ENCODE measurements around the gene PLPP7.
"Not testable (repeated sequence)": the region's sequence is repeated elsewhere in the genome, so short reads cannot be mapped to it uniquely, and the experiment has no call there.

PLPP7 gene

GRCh38 chr9:131307974-131308373 is 18.5 kb downstream of the PLPP7 start:
- DNase-seq: no peak

- no peak for DNase-seq
Observed at GRCh38 chr9:131308452-131308851, 18.9 kb downstream of the PLPP7 start.

- no peak for DNase-seq
Observed at GRCh38 chr9:131308906-131309529, 19.5 kb downstream of the PLPP7 start.

- no peak for DNase-seq
Observed at GRCh38 chr9:131309530-131310276, 20.2 kb downstream of the PLPP7 start.

- no peak for DNase-seq
Observed at GRCh38 chr9:131310833-131311554, 21.5 kb downstream of the PLPP7 start.

- DNase-seq: no peak
Observed at GRCh38 chr9:131312246-131312645, 22.7 kb downstream of the PLPP7 start.

- peak; percentile 30 for DNase-seq
Observed at GRCh38 chr9:131312822-131313770, 23.6 kb downstream of the PLPP7 start.

- no peak for DNase-seq
Observed at GRCh38 chr9:131318231-131319085, 28.9 kb downstream of the PLPP7 start.

GRCh38 chr9:131319486-131319885 is 30.0 kb downstream of the PLPP7 start:
- no peak for DNase-seq

GRCh38 chr9:131320031-131320685 is 30.6 kb downstream of the PLPP7 start:
- no peak for DNase-seq

GRCh38 chr9:131323629-131324028 is 34.1 kb downstream of the PLPP7 start:
- DNase-seq: no peak

GRCh38 chr9:131324736-131325679 is 35.5 kb downstream of the PLPP7 start:
- DNase-seq: no peak

GRCh38 chr9:131329241-131329641 is 39.7 kb downstream of the PLPP7 start:
- DNase-seq: no peak

GRCh38 chr9:131330814-131331600 is 41.5 kb downstream of the PLPP7 start:
- DNase-seq: peak; percentile 99

GRCh38 chr9:131331996-131332395 is 42.5 kb downstream of the PLPP7 start:
- DNase-seq: not testable (repeated sequence)

GRCh38 chr9:131333771-131334628 is 44.5 kb downstream of the PLPP7 start:
- no peak for DNase-seq

- peak; percentile 73 for DNase-seq
Observed at GRCh38 chr9:131334629-131335367, 45.3 kb downstream of the PLPP7 start.

All from hematopoietic multipotent progenitor cell treated with erythropoietin and hydrocortisone succinate and interleukin-3 and kit ligand, for 4 days (in vitro differentiated cells).